OCI-LY3 (cell line): ENCODE data around the gene CREB3L2.

ENCODE experiments used
- H2AFZ ChIP-seq: fragments of 200-600, 300-600 bp; shearing (Covaris generic); 2 replicates; pipeline ENCODE4 v1.6.0; 2014; ENCODE audit warnings: antibody characterized with exemption, low read depth, low read length
- H3K27ac ChIP-seq: fragments of 200-600, 300-600 bp; sonication (generic); 2 replicates; pipeline ENCODE4 v1.5.1; 2014; ENCODE audit warnings: mild to moderate bottlenecking, low read length, moderate library complexity, mixed read lengths
- H3K27me3 ChIP-seq: fragments of 200-600, 300-600 bp; sonication (generic); 2 replicates; pipeline ENCODE4 v1.6.1; 2014; ENCODE audit warnings: low read depth, low read length, mixed read lengths
- H3K36me3 ChIP-seq: fragments of 200-600, 300-600 bp; sonication (generic); replicated peaks from 2 replicates; pipeline ENCODE3; 2014; ENCODE audit warnings: low read depth, low read length, mixed read lengths
- H3K4me1 ChIP-seq: fragments of 300-600, 200-600 bp; sonication (generic); 2 replicates; pipeline ENCODE4 v1.6.1; 2014; ENCODE audit warnings: low read length, mixed read lengths
- H3K4me2 ChIP-seq: fragments of 200-600, 300-600 bp; sonication (generic); 2 replicates; pipeline ENCODE4 v1.6.1; 2014; ENCODE audit warnings: low read length, mixed read lengths
- H3K4me3 ChIP-seq: fragments of 300-600, 200-600 bp; sonication (generic); 2 replicates; pipeline ENCODE4 v1.5.1; 2014; ENCODE audit warnings: antibody characterized with exemption, mild to moderate bottlenecking, low read length, moderate library complexity
- H3K79me2 ChIP-seq: fragments of 300-600, 200-600 bp; shearing (Covaris generic); 2 replicates; pipeline ENCODE4 v1.6.1; 2014; ENCODE audit warnings: mild to moderate bottlenecking, low read length, mixed read lengths
- H3K9ac ChIP-seq: fragments of 300-600, 200-600 bp; shearing (Covaris generic); 2 replicates; pipeline ENCODE4 v1.6.0; 2014; ENCODE audit warnings: mild to moderate bottlenecking, low read length, moderate library complexity
- H3K9me3 ChIP-seq: fragments of 200-600, 300-600 bp; shearing (Covaris generic); 2 replicates; pipeline ENCODE4 v1.6.1; 2014; ENCODE audit warnings: low read length, mixed read lengths; ENCODE audit not compliant: insufficient read depth
- H4K20me1 ChIP-seq: fragments of 200-600, 300-600 bp; sonication (generic); 2 replicates; pipeline ENCODE4 v1.6.1; 2016; ENCODE audit warnings: low read length, mixed read lengths; ENCODE audit not compliant: insufficient read depth
- EZH2phosphoT487 ChIP-seq: fragments of 200-600 bp; shearing (Covaris generic); IDR thresholded peaks from 2 replicates; pipeline ENCODE4 v1.6.1; 2018; ENCODE audit warnings: antibody characterized with exemption, mixed run types, low read depth
- TF ChIP-seq, protein P1 (sequence below): fragments of 200-600, 300-600 bp; sonication (generic); IDR thresholded peaks from 2 replicates; pipeline ENCODE4 v1.5.1; 2014; ENCODE audit warnings: antibody characterized with exemption, low read length, low read depth

The CREB3L2 gene

DNA sequence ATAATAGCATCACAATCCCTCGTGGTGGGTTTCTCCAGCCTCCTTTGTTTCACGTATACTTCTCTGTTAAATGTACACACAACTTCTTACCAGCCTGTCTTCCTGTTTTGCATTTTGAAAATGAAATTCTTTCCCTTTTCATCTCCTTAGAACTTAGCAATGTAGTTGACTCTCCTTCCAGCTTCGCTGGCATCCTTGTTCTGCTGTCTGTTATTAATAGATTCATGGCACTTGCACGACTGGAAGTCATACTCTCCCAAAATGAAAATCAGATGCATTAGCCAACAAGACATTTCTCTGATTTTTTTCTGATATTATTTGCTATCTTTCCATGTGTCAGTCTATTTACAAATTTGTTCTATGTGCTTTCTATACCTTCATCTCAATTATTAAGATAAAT, 3.0 kb upstream of the CREB3L2 start:
- Histone ChIP-seq H3K27me3 (no peaks in the 10 kb centered on the region), H3K36me3 (peaks cover 5% of the 10 kb centered on the region), H3K4me1 (peaks cover 26% of the 10 kb centered on the region), H2AFZ (peak overlapping the region; percentile 29; the same call in 1 of the 2 replicates), H3K27ac (no peak overlapping the region), H4K20me1 (peaks cover 4% of the 10 kb centered on the region; the same call in 1 of the 2 replicates), H3K79me2 (peaks cover 20% of the 10 kb centered on the region), H3K9ac (no peak overlapping the region), H3K4me3 (no peak overlapping the region), H3K4me2 (no peak overlapping the region), H3K9me3 (no peaks in the 10 kb centered on the region)
- TF ChIP-seq EZH2phosphoT487 = no peak
- TF ChIP-seq, protein P1, sequence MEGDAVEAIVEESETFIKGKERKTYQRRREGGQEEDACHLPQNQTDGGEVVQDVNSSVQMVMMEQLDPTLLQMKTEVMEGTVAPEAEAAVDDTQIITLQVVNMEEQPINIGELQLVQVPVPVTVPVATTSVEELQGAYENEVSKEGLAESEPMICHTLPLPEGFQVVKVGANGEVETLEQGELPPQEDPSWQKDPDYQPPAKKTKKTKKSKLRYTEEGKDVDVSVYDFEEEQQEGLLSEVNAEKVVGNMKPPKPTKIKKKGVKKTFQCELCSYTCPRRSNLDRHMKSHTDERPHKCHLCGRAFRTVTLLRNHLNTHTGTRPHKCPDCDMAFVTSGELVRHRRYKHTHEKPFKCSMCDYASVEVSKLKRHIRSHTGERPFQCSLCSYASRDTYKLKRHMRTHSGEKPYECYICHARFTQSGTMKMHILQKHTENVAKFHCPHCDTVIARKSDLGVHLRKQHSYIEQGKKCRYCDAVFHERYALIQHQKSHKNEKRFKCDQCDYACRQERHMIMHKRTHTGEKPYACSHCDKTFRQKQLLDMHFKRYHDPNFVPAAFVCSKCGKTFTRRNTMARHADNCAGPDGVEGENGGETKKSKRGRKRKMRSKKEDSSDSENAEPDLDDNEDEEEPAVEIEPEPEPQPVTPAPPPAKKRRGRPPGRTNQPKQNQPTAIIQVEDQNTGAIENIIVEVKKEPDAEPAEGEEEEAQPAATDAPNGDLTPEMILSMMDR = no peak

DNA sequence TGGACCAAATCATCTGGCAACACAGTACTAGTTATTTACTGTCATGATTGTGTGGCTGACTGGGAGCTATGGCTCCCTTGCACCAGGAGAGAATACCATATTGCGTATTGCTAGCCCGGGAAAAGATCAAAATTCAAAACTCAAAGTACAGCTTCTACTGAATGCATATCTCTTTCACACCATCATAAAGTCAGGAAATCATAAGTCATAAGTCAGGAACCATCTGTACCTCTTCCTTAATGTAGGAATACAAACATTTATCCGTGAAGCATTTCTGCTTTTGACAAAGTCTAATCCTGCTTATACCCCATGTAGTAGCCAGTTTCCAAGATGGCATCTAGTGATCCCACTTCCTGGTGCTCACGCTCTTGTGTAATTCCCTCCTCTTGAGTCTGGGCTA, 2.2 kb upstream of the CREB3L2 start:
- H3K27me3 ChIP-seq = no peaks in the 10 kb centered on the region
- peaks cover 13% of the 10 kb centered on the region for H4K20me1 ChIP-seq
- no peak for TF ChIP-seq EZH2phosphoT487
- TF ChIP-seq, protein P1 = no peak
- H3K4me1 ChIP-seq = peaks cover 31% of the 10 kb centered on the region
- peak overlapping the region; percentile 29 for H2AFZ ChIP-seq
- no peak overlapping the region for H3K9ac ChIP-seq
- H3K4me2 ChIP-seq = no peak overlapping the region
- H3K27ac ChIP-seq = no peak overlapping the region
- peaks cover 29% of the 10 kb centered on the region for H3K79me2 ChIP-seq
- no peak overlapping the region for H3K4me3 ChIP-seq
- H3K9me3 ChIP-seq = no peaks in the 10 kb centered on the region
- peaks cover 13% of the 10 kb centered on the region for H3K36me3 ChIP-seq

DNA sequence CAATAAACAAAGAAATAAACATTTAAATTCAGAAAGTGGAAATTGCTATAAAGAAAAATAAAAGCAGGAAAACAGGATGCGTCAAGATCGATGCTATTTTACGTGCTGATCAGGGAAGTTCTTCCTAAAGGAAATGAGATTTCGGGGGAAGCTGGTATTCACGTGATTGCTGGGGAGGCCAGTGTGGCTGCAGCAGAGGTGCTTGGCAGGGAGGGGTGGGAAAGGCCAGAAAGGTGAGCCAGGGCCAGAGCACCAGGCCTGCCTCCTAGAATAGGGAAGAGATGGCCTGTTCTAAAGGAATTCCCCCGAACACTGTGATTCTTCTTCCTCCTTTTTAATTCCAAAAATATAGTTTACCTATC, 923 bp upstream of the CREB3L2 start:
- TF ChIP-seq, protein P1 = no peak
- no peak for TF ChIP-seq EZH2phosphoT487
- Histone ChIP-seq H3K27me3 (no peaks in the 10 kb centered on the region), H3K9me3 (no peaks in the 10 kb centered on the region), H3K27ac (peak overlapping the region; percentile 57), H3K79me2 (peaks cover 41% of the 10 kb centered on the region), H2AFZ (peak overlapping the region; percentile 91), H3K4me2 (peak overlapping the region; percentile 92), H3K4me3 (peak overlapping the region; percentile 74), H3K4me1 (peaks cover 39% of the 10 kb centered on the region), H4K20me1 (peaks cover 25% of the 10 kb centered on the region), H3K36me3 (peaks cover 26% of the 10 kb centered on the region), H3K9ac (peak overlapping the region; percentile 73)

DNA sequence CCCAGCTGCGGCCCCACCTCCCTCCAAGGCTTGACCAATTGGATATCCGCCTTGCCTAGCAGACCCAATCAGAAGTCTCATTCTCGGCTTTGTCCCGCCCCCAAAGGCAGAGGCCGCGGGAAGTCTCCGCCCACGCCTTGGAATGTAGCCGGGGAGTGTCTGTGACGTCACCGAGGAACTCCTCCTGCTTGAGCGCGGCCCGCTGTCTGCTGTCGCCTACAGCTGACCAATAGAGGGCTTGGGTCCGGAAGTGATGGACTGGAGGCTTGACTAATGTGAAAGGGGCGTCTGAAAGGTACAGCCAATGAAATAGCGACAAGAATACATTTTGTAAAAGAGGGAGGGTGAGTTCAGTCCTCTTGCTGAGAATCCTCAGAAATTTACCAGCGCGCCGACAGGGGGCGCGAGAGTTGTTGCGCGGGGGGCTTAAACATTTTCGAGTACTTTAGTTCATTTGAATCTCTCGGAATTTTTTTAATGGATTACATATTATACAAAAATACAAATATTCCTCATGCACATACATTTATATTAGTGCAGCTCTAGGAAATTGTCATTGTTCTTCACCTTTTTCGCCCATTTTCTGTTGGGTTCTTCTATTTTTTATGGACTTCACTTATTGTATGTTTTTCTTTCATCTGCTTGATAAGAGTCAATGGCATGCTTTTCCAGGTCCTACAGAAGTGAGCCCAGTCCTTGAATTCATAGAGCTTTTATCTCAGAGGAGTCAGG, 376 bp upstream of the CREB3L2 start:
- H3K27ac ChIP-seq = peak overlapping the region; percentile 77
- TF ChIP-seq, protein P1 = peak; percentile 86
- no peak for TF ChIP-seq EZH2phosphoT487
- H3K79me2 ChIP-seq = peaks cover 47% of the 10 kb centered on the region

More for the DNA sequence above, 376 bp upstream of the CREB3L2 start:
- Histone ChIP-seq H3K9ac (peak overlapping the region; percentile 95), H3K9me3 (no peaks in the 10 kb centered on the region), H3K27me3 (no peaks in the 10 kb centered on the region), H3K4me3 (peak overlapping the region; percentile 99), H2AFZ (peak overlapping the region; percentile 91), H4K20me1 (peaks cover 27% of the 10 kb centered on the region), H3K4me2 (peak overlapping the region; percentile 92), H3K4me1 (peaks cover 41% of the 10 kb centered on the region), H3K36me3 (peaks cover 28% of the 10 kb centered on the region)
